GM12892 (cell line): ENCODE data around the gene TBC1D20.

Experiments used
- POLR2A ChIP-seq: IDR thresholded peaks from 2 replicates; pipeline ENCODE4 v1.6.1; 2011; ENCODE audit warnings: low read depth, low read length, control low read depth
- TAF1 ChIP-seq: IDR thresholded peaks from 2 replicates; pipeline ENCODE4 v1.6.1; 2011; ENCODE audit warnings: low read depth, mild to moderate bottlenecking, control low read depth, low read length, borderline replicate concordance

DNA sequence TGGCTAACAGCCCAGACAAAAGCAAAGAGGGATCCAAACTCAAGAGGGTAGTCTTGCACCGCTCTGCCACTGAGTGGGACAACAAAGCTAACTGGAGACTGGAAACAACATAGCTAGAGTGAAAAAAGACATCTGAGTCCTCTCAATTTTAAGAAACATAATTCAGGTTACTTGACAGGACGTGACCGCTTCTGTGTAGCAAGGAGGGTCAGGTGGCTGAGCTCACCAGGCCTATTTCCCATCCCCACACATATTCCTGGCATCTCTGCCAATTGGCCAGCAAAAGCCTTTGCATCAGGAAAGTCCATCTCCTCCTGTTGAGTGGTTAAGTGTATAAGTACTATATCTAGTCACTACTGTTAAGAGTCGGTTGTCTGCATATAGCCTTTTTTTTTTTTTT lies 25.3 kb upstream of the TBC1D20 start:
- no peak for TF ChIP-seq POLR2A
- no peak for TF ChIP-seq TAF1
